HUES48 (cell line): ENCODE measurements around the gene SLC16A1.

Source experiments
- H3K27ac ChIP-seq: one replicate; pipeline ENCODE4 v1.7.0; 2013; ENCODE audit warnings: low read depth, low read length, inconsistent platforms
- H3K27me3 ChIP-seq: 2 replicates; pipeline ENCODE4 v1.6.1; 2013; ENCODE audit warnings: mild to moderate bottlenecking, low read length; ENCODE audit not compliant: control insufficient read depth, insufficient read depth
- H3K36me3 ChIP-seq: 2 replicates; pipeline ENCODE4 v1.6.1; 2013; ENCODE audit warnings: low read length; ENCODE audit not compliant: control insufficient read depth, insufficient read depth
- H3K4me1 ChIP-seq: 2 replicates; pipeline ENCODE4 v1.6.1; 2013; ENCODE audit warnings: mild to moderate bottlenecking, low read length; ENCODE audit not compliant: control insufficient read depth, insufficient read depth
- H3K4me3 ChIP-seq: 2 replicates; pipeline ENCODE4 v1.5.1; 2013; ENCODE audit warnings: mild to moderate bottlenecking, low read depth, low read length
- H3K9ac ChIP-seq: 2 replicates; pipeline ENCODE4 v1.6.1; 2013; ENCODE audit warnings: mild to moderate bottlenecking, low read depth, low read length, moderate library complexity
- H3K9me3 ChIP-seq: 2 replicates; pipeline ENCODE4 v1.6.1; 2013; ENCODE audit warnings: low read length; ENCODE audit not compliant: control insufficient read depth, insufficient read depth

SLC16A1 gene

GRCh38 chr1:112881742-112882127, 74.3 kb downstream of the SLC16A1 start:
- Histone ChIP-seq H3K27ac (no peak overlapping the region), H3K36me3 (no peaks in the 10 kb centered on the region), H3K9ac (no peak overlapping the region), H3K4me3 (no peak overlapping the region), H3K27me3 (no peaks in the 10 kb centered on the region), H3K9me3 (no peaks in the 10 kb centered on the region), H3K4me1 (peaks cover 13% of the 10 kb centered on the region)

- no peak overlapping the region for H3K4me3 ChIP-seq
- H3K4me1 ChIP-seq = peaks cover 13% of the 10 kb centered on the region
- no peak overlapping the region for H3K9ac ChIP-seq
- H3K27ac ChIP-seq = no peak overlapping the region
- no peaks in the 10 kb centered on the region for H3K27me3 ChIP-seq
- no peaks in the 10 kb centered on the region for H3K9me3 ChIP-seq
- H3K36me3 ChIP-seq = no peaks in the 10 kb centered on the region
Observed at GRCh38 chr1:112879834-112880233, 76.2 kb downstream of the SLC16A1 start.

GRCh38 chr1:112878321-112878720, 77.7 kb downstream of the SLC16A1 start:
- Histone ChIP-seq H3K27me3 (no peaks in the 10 kb centered on the region), H3K4me1 (peaks cover 14% of the 10 kb centered on the region), H3K4me3 (no peak overlapping the region), H3K9me3 (no peaks in the 10 kb centered on the region), H3K9ac (no peak overlapping the region), H3K27ac (no peak overlapping the region), H3K36me3 (no peaks in the 10 kb centered on the region)

GRCh38 chr1:112877750-112878149, 78.2 kb downstream of the SLC16A1 start:
- no peak overlapping the region for H3K27ac ChIP-seq
- H3K27me3 ChIP-seq = no peaks in the 10 kb centered on the region
- no peak overlapping the region for H3K4me3 ChIP-seq
- no peaks in the 10 kb centered on the region for H3K36me3 ChIP-seq
- H3K9ac ChIP-seq = no peak overlapping the region
- peaks cover 20% of the 10 kb centered on the region for H3K4me1 ChIP-seq
- no peaks in the 10 kb centered on the region for H3K9me3 ChIP-seq

- Histone ChIP-seq H3K27ac (no peak overlapping the region), H3K27me3 (no peaks in the 10 kb centered on the region), H3K36me3 (no peaks in the 10 kb centered on the region), H3K4me1 (peaks cover 25% of the 10 kb centered on the region), H3K9me3 (no peaks in the 10 kb centered on the region), H3K9ac (no peak overlapping the region), H3K4me3 (no peak overlapping the region)
Observed at GRCh38 chr1:112876315-112876714, 79.7 kb downstream of the SLC16A1 start.

- Histone ChIP-seq H3K36me3 (no peaks in the 10 kb centered on the region), H3K4me1 (peaks cover 16% of the 10 kb centered on the region), H3K27me3 (no peaks in the 10 kb centered on the region), H3K27ac (peak overlapping the region; percentile 34), H3K9me3 (no peaks in the 10 kb centered on the region), H3K9ac (no peak overlapping the region), H3K4me3 (no peak overlapping the region)
Observed at GRCh38 chr1:112872551-112872962, 83.4 kb downstream of the SLC16A1 start.

- H3K27me3 ChIP-seq = no peaks in the 10 kb centered on the region
- H3K9ac ChIP-seq = no peak overlapping the region
- peaks cover 20% of the 10 kb centered on the region for H3K4me1 ChIP-seq
- H3K36me3 ChIP-seq = no peaks in the 10 kb centered on the region
- no peak overlapping the region for H3K27ac ChIP-seq
- H3K9me3 ChIP-seq = no peaks in the 10 kb centered on the region
- H3K4me3 ChIP-seq = no peak overlapping the region
Observed at GRCh38 chr1:112870887-112871646, 84.9 kb downstream of the SLC16A1 start.

- Histone ChIP-seq H3K4me3 (no peak overlapping the region), H3K36me3 (no peaks in the 10 kb centered on the region), H3K27ac (no peak overlapping the region), H3K27me3 (no peaks in the 10 kb centered on the region), H3K4me1 (peaks cover 22% of the 10 kb centered on the region), H3K9ac (no peak overlapping the region), H3K9me3 (no peaks in the 10 kb centered on the region)
Observed at GRCh38 chr1:112869895-112870294, 86.1 kb downstream of the SLC16A1 start.

- Histone ChIP-seq H3K4me3 (no peak overlapping the region), H3K27me3 (no peaks in the 10 kb centered on the region), H3K36me3 (no peaks in the 10 kb centered on the region), H3K9me3 (no peaks in the 10 kb centered on the region), H3K4me1 (peaks cover 20% of the 10 kb centered on the region), H3K9ac (no peak overlapping the region), H3K27ac (no peak overlapping the region)
Observed at GRCh38 chr1:112868191-112868590, 87.8 kb downstream of the SLC16A1 start.

GRCh38 chr1:112866981-112867380, 89.0 kb downstream of the SLC16A1 start:
- no peaks in the 10 kb centered on the region for H3K27me3 ChIP-seq
- no peaks in the 10 kb centered on the region for H3K9me3 ChIP-seq
- H3K4me3 ChIP-seq = no peak overlapping the region
- H3K27ac ChIP-seq = no peak overlapping the region
- no peak overlapping the region for H3K9ac ChIP-seq
- H3K4me1 ChIP-seq = peaks cover 10% of the 10 kb centered on the region; the same call in 1 of the 2 replicates
- no peaks in the 10 kb centered on the region for H3K36me3 ChIP-seq

- Histone ChIP-seq H3K4me3 (no peak overlapping the region), H3K27ac (peak overlapping the region; percentile 33), H3K9me3 (no peaks in the 10 kb centered on the region)
Observed at GRCh38 chr1:112866151-112866550, 89.8 kb downstream of the SLC16A1 start.

More at GRCh38 chr1:112866151-112866550, 89.8 kb downstream of the SLC16A1 start:
- Histone ChIP-seq H3K9ac (no peak overlapping the region), H3K4me1 (peaks cover 10% of the 10 kb centered on the region; the same call in 1 of the 2 replicates), H3K27me3 (no peaks in the 10 kb centered on the region), H3K36me3 (no peaks in the 10 kb centered on the region)
